Mammary epithelial cell (primary cell): ENCODE measurements around the gene GOLGA7B.

Experiments
- CTCF ChIP-seq, 2 donors: IDR thresholded peaks in 1 of 2; conservative IDR thresholded peaks in 1 of 2; 2 replicates each; pipeline ENCODE4 v1.5.1; 2011 to 2012; ENCODE audit warnings: inconsistent platforms in 2 of 2, low read length in 2 of 2, mild to moderate bottlenecking in 2 of 2, control low read depth in 1 of 2, low read depth in 1 of 2; ENCODE audit not compliant: insufficient read depth in 1 of 2; ENCODE audit errors: extremely low read depth in 1 of 2
- EZH2 ChIP-seq: IDR thresholded peaks from 2 replicates; pipeline ENCODE4 v1.6.1; 2012; ENCODE audit warnings: low read length, inconsistent platforms, borderline replicate concordance

- no peak for TF ChIP-seq CTCF (conservative IDR thresholded peaks at IDR 0.05 in 1 of 2, IDR thresholded peaks at IDR 0.05 in 1 of 2; ENCODE audit: extremely low read depth in 1 of 2, insufficient read depth in 1 of 2, low read depth in 1 of 2, low read length in 2 of 2)
- TF ChIP-seq EZH2: no peak
Measured at GRCh38 chr10:97850446-97850845, 803 bp downstream of the GOLGA7B start.
